ENCODE measurements around the gene LEF1.
A peak's percentile ranks its signal among the peaks of the same experiment; 100 is the strongest.

Gene LEF1

GRCh38 chr4:108168671-108169523 lies at the start of gene LEF1:
LEF1 (minus strand) TSS chr4:108168932; CDS start chr4:108167767, 1,165 bp downstream.
- DNase-seq = peak; percentile 61

GRCh38 chr4:108216510-108216909 lies 47.8 kb upstream of the LEF1 start:
- no peak for DNase-seq

- DNase-seq = no peak
Measured at GRCh38 chr4:108215055-108215454, 46.3 kb upstream of the LEF1 start.

- DNase-seq = no peak
Measured at GRCh38 chr4:108213723-108214122, 45.0 kb upstream of the LEF1 start.

- DNase-seq = no peak
Measured at GRCh38 chr4:108213308-108213707, 44.6 kb upstream of the LEF1 start.

GRCh38 chr4:108210989-108211835 lies 42.5 kb upstream of the LEF1 start:
- DNase-seq = no peak

- no peak for DNase-seq
Measured at GRCh38 chr4:108209489-108209888, 40.8 kb upstream of the LEF1 start.

GRCh38 chr4:108205859-108206258 lies 37.1 kb upstream of the LEF1 start:
- no peak for DNase-seq

GRCh38 chr4:108204518-108204917 lies 35.8 kb upstream of the LEF1 start:
- DNase-seq = no peak

GRCh38 chr4:108203377-108203776 lies 34.6 kb upstream of the LEF1 start:
- no peak for DNase-seq

- no peak for DNase-seq
Measured at GRCh38 chr4:108201774-108202173, 33.0 kb upstream of the LEF1 start.

- no peak for DNase-seq
Measured at GRCh38 chr4:108199881-108200280, 31.1 kb upstream of the LEF1 start.

GRCh38 chr4:108193886-108194672 lies 25.3 kb upstream of the LEF1 start:
- no peak for DNase-seq

- DNase-seq = no peak
Measured at GRCh38 chr4:108192935-108193334, 24.2 kb upstream of the LEF1 start.

GRCh38 chr4:108192056-108192455 lies 23.3 kb upstream of the LEF1 start:
- no peak for DNase-seq

- DNase-seq = no peak
Measured at GRCh38 chr4:108191269-108191914, 22.7 kb upstream of the LEF1 start.

GRCh38 chr4:108188770-108189169 lies 20.0 kb upstream of the LEF1 start:
- DNase-seq = no peak

GRCh38 chr4:108185252-108185651 lies 16.5 kb upstream of the LEF1 start:
- no peak for DNase-seq

GRCh38 chr4:108184453-108185049 lies 15.8 kb upstream of the LEF1 start:
- DNase-seq = no peak

- peak; percentile 33 for DNase-seq
Measured at GRCh38 chr4:108181704-108182103, 13.0 kb upstream of the LEF1 start.

- DNase-seq = no peak
Measured at GRCh38 chr4:108180513-108180912, 11.8 kb upstream of the LEF1 start.

- no peak for DNase-seq
Measured at GRCh38 chr4:108175966-108176365, 7.2 kb upstream of the LEF1 start.

Measured in CD4-positive, alpha-beta T cell treated with Interleukin-17A for 1 hour (primary cell).